B cell (primary cell): Measurements from ENCODE around the gene ASIC1.

ENCODE experiments used
- CTCF ChIP-seq: fragments of 200-600 bp; IDR thresholded peaks from one replicate; pipeline ENCODE4 v1.8.0; 2022; ENCODE audit warnings: antibody characterized with exemption, mild to moderate bottlenecking
- EZH2 ChIP-seq: IDR thresholded peaks from 2 replicates; pipeline ENCODE4 v1.6.1; 2012; ENCODE audit warnings: borderline replicate concordance, low read depth, mild to moderate bottlenecking, moderate library complexity, low read length; ENCODE audit not compliant: insufficient read depth, poor library complexity, severe bottlenecking

- no peak for TF ChIP-seq CTCF
- TF ChIP-seq EZH2 = no peak
Measured at GRCh38 chr12:50052964-50053363, 4.4 kb upstream of the ASIC1 start.
